ENCODE data around the gene MRPS15.

MRPS15 gene

GRCh38 chr1:36457691-36458090 is 6.5 kb downstream of the MRPS15 start:
- DNase-seq (ENCODE audit: low read depth in 2 of 2) = no peak

GRCh38 chr1:36456391-36456928 is 7.7 kb downstream of the MRPS15 start:
- DNase-seq (ENCODE audit: low read depth in 2 of 2) = no peak

GRCh38 chr1:36455386-36455785 is 8.8 kb downstream of the MRPS15 start:
- no peak for DNase-seq (ENCODE audit: low read depth in 2 of 2)

- DNase-seq (ENCODE audit: low read depth in 2 of 2) = no peak
Measured at GRCh38 chr1:36453600-36454388, 10.4 kb downstream of the MRPS15 start.

GRCh38 chr1:36453051-36453450 is 11.1 kb downstream of the MRPS15 start:
- DNase-seq (ENCODE audit: low read depth in 2 of 2) = no peak

GRCh38 chr1:36450919-36451305 is 13.3 kb downstream of the MRPS15 start:
- DNase-seq (ENCODE audit: low read depth in 2 of 2) = no peak

DNA sequence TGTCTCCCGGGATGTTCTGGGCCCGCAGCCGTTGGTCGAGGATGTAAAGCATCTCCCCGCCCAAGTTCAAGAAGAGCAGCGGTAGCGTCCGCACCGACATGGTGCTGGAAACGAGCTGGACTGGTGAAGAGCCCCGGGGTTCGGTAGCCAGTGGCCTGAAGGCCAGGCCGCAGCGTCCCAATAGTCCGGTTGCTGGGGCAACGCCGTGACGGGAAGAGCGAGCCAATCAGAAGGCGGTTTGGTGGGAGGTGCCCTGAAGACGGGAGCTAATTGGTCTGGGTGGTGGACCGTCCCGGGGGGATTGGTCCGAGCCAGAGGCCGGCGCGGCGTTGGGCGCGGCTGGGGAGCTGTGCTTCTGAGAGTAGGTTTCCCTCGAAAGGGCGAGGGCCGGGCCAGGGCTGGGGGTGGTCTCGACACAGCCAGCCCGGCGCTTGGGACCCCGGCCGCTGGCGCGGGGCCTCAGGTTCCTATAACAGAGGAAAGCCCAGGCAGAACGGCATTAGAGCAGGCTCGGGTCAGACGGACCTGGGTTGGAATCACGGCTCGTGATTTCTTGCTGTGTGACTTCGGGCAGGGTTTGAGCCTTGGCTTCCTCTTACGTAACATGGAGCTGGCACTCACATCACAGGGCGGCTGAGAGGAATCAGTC is 13.8 kb downstream of the MRPS15 start, which contains the start of gene OSCP1:
Gene OSCP1 (minus strand): TSS at position 182 of the 649 bp plus-strand sequence. CDS start 82 bp downstream, at position 100.
- peak; percentile 80 to 82 for DNase-seq (ENCODE audit: low read depth in 2 of 2)

DNA sequence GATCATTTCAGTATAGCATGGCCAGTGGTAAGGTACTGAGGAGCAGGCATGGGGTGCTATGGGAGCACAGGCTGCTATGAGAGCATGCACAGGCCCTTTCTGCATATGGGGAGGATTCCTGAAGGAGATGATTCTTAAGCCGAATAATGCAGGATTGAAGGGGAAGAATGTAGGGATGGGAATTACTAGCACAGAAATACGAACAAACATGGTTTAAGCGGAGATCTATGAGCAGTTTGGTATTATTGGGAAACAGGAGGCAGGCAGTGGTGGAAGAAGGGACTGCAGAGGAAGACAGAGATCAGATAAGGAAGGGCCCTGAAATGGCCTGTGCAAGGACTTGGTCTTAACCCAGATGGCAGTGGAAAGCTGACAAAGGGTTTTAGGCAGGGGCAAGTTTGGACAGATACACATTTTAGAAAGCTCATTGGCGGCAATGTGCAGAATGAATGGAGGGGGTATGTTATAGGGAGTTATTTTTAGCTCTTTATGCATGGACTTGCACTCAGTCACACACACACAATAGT is 15.6 kb downstream of the MRPS15 start:
- DNase-seq (ENCODE audit: low read depth in 2 of 2) = no peak

- DNase-seq (ENCODE audit: low read depth in 2 of 2) = no peak
Measured at GRCh38 chr1:36447450-36447849, 16.7 kb downstream of the MRPS15 start.

GRCh38 chr1:36446746-36447145 is 17.4 kb downstream of the MRPS15 start:
- DNase-seq (ENCODE audit: low read depth in 2 of 2) = no peak

DNA sequence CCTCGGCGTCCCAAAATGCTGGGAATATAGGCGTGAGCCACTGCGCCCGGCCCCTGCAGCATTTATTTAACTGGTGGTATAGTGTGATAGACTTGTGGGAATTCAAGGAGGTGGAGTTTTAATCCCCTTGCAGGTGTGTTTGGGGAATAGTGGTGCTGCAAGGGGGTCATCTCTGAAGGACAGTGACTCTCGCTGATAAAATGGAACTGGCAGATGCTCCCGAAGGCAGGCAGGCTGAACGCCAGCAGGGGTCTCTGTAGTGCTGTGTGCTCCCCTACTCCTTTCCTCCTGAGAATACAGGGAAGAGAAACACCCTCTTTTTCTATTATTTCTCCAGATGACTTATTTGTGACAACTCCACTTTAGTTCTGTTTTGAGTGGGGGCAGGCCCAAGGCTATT is 17.9 kb downstream of the MRPS15 start:
- no peak for DNase-seq (ENCODE audit: low read depth in 2 of 2)

- DNase-seq (ENCODE audit: low read depth in 2 of 2) = no peak
Measured at GRCh38 chr1:36443297-36443696, 20.9 kb downstream of the MRPS15 start.

DNA sequence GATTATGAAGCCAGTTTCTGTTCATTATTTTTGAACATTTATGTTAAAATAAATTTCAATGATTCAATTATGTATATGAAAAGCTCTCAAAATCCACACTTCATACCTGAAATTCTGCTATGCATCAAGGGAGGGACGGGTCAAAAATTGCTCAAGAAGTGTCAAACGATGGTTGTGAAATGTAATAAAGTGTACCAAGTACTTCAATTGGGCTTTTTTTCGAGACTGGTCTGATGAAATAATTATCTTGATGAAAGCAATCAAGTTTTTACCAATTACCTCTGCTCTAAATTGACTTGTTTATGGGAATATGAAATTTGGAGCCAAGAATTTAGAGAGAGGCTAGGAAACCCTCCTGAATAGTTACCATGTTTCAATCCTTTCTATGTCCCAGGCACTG is 21.8 kb downstream of the MRPS15 start:
- no peak for DNase-seq (ENCODE audit: low read depth in 2 of 2)

- no peak for DNase-seq (ENCODE audit: low read depth in 2 of 2)
Measured at GRCh38 chr1:36440646-36441045, 23.5 kb downstream of the MRPS15 start.

- DNase-seq (ENCODE audit: low read depth in 2 of 2) = no peak
Measured at GRCh38 chr1:36440044-36440443, 24.1 kb downstream of the MRPS15 start.

DNA sequence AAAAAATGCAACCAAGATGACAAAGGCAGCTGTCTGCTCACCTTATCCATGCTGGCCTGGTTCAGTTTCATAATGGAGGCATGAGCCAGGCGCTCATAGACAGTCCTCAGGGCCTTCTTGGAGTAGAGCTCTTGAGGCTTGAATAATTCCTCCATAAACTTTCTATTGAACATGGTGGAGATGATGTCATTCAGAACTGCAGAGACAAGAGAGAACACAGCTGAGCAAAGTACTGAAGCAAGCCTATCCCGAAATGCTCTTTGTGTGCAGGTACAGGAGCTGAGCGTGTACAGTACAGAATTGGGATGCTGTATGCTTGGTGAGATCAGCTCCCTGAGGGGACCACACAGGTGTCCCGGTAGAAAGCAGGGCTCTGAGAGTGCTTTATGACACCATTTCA is 25.5 kb downstream of the MRPS15 start:
- no peak for DNase-seq (ENCODE audit: low read depth in 2 of 2)

- DNase-seq (ENCODE audit: low read depth in 2 of 2) = no peak
Measured at GRCh38 chr1:36436821-36437220, 27.4 kb downstream of the MRPS15 start.

DNA sequence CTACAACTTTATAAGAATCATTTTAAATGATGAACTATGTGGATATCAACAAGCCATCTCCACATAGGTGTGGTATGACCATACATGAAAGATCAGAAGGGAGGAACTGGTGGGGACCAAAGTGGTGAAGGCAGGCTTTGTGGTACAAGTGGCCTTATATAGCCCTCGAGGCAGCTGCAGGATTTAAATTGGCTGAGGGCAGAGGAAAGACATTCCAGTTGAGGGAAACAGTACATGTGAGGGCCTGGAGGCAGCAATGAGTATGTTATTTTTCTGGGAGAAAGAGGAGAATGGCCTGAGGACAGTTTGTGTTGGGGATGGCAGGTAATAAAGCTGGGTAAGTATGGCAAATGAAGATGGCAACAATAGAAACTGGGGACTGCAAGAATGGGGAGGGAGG is 31.1 kb downstream of the MRPS15 start:
- DNase-seq (ENCODE audit: low read depth in 2 of 2) = no peak

GRCh38 chr1:36432616-36433015 is 31.6 kb downstream of the MRPS15 start:
- DNase-seq (ENCODE audit: low read depth in 2 of 2) = no peak

- DNase-seq (ENCODE audit: low read depth in 2 of 2) = no peak
Measured at GRCh38 chr1:36425791-36426190, 38.4 kb downstream of the MRPS15 start.

GRCh38 chr1:36421649-36422048 is 42.5 kb downstream of the MRPS15 start:
- DNase-seq (ENCODE audit: low read depth in 2 of 2) = no peak

- DNase-seq (ENCODE audit: low read depth in 2 of 2) = peak; percentile 77 to 94
Measured at GRCh38 chr1:36420836-36421317, 43.3 kb downstream of the MRPS15 start.

GRCh38 chr1:36420409-36420808 is 43.8 kb downstream of the MRPS15 start:
- DNase-seq (ENCODE audit: low read depth in 2 of 2) = no peak

All from stimulated activated CD8-positive, alpha-beta memory T cell treated with anti-CD3 and anti-CD28 coated beads, Interleukin-2, amount 100 ng/mL, for 48 hours (primary cell).